HEK293 (cell line): ENCODE data around the gene MC1R.

ENCODE experiments used
- BCL6B ChIP-seq: fragments of 450-650 bp; formaldehyde crosslinking; IDR thresholded peaks from 2 replicates; pipeline ENCODE4 v1.5.1; 2017; ENCODE audit warnings: missing biosample characterization, missing genetic modification characterization
- REST ChIP-seq: fragments of 450-650 bp; formaldehyde crosslinking; IDR thresholded peaks from 2 replicates; pipeline ENCODE4 v1.5.1; 2016; ENCODE audit warnings: missing biosample characterization, missing genetic modification characterization
- SALL2 ChIP-seq: fragments of 450-650 bp; formaldehyde crosslinking; IDR thresholded peaks from 2 replicates; pipeline ENCODE4 v1.5.0; 2017; ENCODE audit warnings: missing biosample characterization, mild to moderate bottlenecking, missing genetic modification characterization, borderline replicate concordance
- WT1 ChIP-seq: fragments of 450-650 bp; formaldehyde crosslinking; IDR thresholded peaks from 2 replicates; pipeline ENCODE4 v1.5.1; 2016; ENCODE audit warnings: missing biosample characterization, missing genetic modification characterization
- ZBTB26 ChIP-seq: fragments of 450-650 bp; formaldehyde crosslinking; optimal IDR thresholded peaks from 2 replicates; pipeline ENCODE3; 2016; ENCODE audit warnings: missing biosample characterization, mild to moderate bottlenecking, missing genetic modification characterization
- ZBTB48 ChIP-seq: fragments of 450-650 bp; formaldehyde crosslinking; IDR thresholded peaks from 2 replicates; pipeline ENCODE4 v1.5.1; 2016; ENCODE audit warnings: missing biosample characterization, missing genetic modification characterization
- ZBTB8A ChIP-seq: fragments of 450-650 bp; formaldehyde crosslinking; IDR thresholded peaks from 2 replicates; pipeline ENCODE4 v1.5.1; 2016; ENCODE audit warnings: missing biosample characterization, missing genetic modification characterization
- ZFP37 ChIP-seq: fragments of 450-650 bp; formaldehyde crosslinking; IDR thresholded peaks from 2 replicates; pipeline ENCODE4 v1.5.1; 2016; ENCODE audit warnings: missing biosample characterization, missing genetic modification characterization
- ZNF302 ChIP-seq: fragments of 450-650 bp; formaldehyde crosslinking; IDR thresholded peaks from 2 replicates; pipeline ENCODE4 v1.5.1; 2016; ENCODE audit warnings: missing biosample characterization, missing genetic modification characterization, low read depth
- ZNF362 ChIP-seq: fragments of 450-650 bp; formaldehyde crosslinking; IDR thresholded peaks from 2 replicates; pipeline ENCODE4 v1.5.1; 2016; ENCODE audit warnings: missing biosample characterization, missing genetic modification characterization
- ZNF37A ChIP-seq: fragments of 450-650 bp; IDR thresholded peaks from 2 replicates; pipeline ENCODE4 v1.5.1; 2018; ENCODE audit warnings: missing biosample characterization, missing genetic modification characterization
- ZNF404 ChIP-seq: fragments of 450-650 bp; formaldehyde crosslinking; IDR thresholded peaks from 2 replicates; pipeline ENCODE4 v1.5.1; 2017; ENCODE audit warnings: missing biosample characterization, missing genetic modification characterization
- ZNF530 ChIP-seq: fragments of 450-650 bp; formaldehyde crosslinking; IDR thresholded peaks from 2 replicates; pipeline ENCODE4 v1.5.1; 2016; ENCODE audit warnings: low read depth, missing biosample characterization, missing genetic modification characterization
- ZNF596 ChIP-seq: fragments of 450-650 bp; IDR thresholded peaks from 2 replicates; pipeline ENCODE4 v1.5.0; 2018; ENCODE audit warnings: missing biosample characterization, mild to moderate bottlenecking, missing genetic modification characterization, moderate library complexity
- ZNF624 ChIP-seq: fragments of 450-650 bp; formaldehyde crosslinking; IDR thresholded peaks from 2 replicates; pipeline ENCODE4 v1.5.1; 2017; ENCODE audit warnings: missing biosample characterization, missing genetic modification characterization
- ZNF664 ChIP-seq: fragments of 450-650 bp; formaldehyde crosslinking; IDR thresholded peaks from 2 replicates; pipeline ENCODE4 v1.5.1; 2016; ENCODE audit warnings: missing biosample characterization, missing genetic modification characterization
- ZNF76 ChIP-seq: fragments of 450-650 bp; formaldehyde crosslinking; IDR thresholded peaks from 2 replicates; pipeline ENCODE4; 2016; ENCODE audit warnings: low read depth, missing biosample characterization, missing genetic modification characterization, borderline replicate concordance
- ZSCAN23 ChIP-seq: fragments of 450-650 bp; formaldehyde crosslinking; IDR thresholded peaks from 2 replicates; pipeline ENCODE4 v1.5.1; 2016; ENCODE audit warnings: missing biosample characterization, missing genetic modification characterization
- TF ChIP-seq, protein P1 (sequence below): fragments of 450-650 bp; formaldehyde crosslinking; IDR thresholded peaks from 2 replicates; pipeline ENCODE4 v1.5.0; 2017; ENCODE audit warnings: missing biosample characterization, missing genetic modification characterization, borderline replicate concordance
- TF ChIP-seq, protein P2 (sequence below): fragments of 450-650 bp; formaldehyde crosslinking; IDR thresholded peaks from 2 replicates; pipeline ENCODE4 v1.5.1; 2016; ENCODE audit warnings: missing biosample characterization, missing genetic modification characterization, borderline replicate concordance
- TF ChIP-seq, protein P3 (sequence below): fragments of 450-650 bp; formaldehyde crosslinking; IDR thresholded peaks from 2 replicates; pipeline ENCODE4 v1.5.1; 2016; ENCODE audit warnings: missing biosample characterization, missing genetic modification characterization
- TF ChIP-seq, protein P4 (sequence below): fragments of 450-650 bp; formaldehyde crosslinking; IDR thresholded peaks from 2 replicates; pipeline ENCODE4 v1.5.1; 2016; ENCODE audit warnings: missing biosample characterization, missing genetic modification characterization
- TF ChIP-seq, protein P5 (sequence below): fragments of 450-650 bp; formaldehyde crosslinking; IDR thresholded peaks from 2 replicates; pipeline ENCODE4 v1.5.1; 2016; ENCODE audit warnings: missing biosample characterization, missing genetic modification characterization

The MC1R gene

DNA sequence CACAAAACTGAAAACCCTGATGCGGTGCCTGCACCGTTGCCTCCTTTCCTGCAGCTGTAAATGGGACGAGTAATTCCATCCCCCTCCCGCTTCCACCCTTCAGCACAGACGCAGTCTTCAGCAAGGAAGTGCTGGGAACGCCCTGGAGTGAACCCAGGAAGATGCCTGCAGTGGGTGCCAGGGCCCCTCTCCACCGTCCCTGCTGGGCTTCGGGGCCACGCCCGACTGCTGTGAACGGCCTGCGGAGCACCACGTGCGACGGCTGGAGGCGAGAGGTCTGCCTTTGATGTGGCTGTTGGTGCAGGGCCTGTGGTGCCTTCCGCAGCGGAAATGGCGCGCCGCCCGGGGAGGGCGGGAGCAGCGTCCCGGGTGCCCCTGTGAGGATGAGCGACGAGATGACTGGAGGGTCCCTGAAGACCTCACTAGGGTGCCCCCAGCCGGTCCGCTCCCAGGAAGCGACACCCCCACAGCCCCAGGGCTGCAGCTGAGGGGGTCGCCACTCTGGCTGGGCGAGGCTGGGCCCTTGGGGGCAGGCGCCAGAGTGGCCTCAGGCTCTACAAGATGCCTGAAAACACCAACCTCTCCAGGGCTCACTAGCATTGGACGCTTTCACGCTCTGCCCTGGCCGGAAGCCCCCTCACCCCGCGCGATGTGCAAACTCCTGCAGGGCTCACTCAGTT lies 749 bp upstream of the MC1R start (continued):
- TF ChIP-seq, protein P1, sequence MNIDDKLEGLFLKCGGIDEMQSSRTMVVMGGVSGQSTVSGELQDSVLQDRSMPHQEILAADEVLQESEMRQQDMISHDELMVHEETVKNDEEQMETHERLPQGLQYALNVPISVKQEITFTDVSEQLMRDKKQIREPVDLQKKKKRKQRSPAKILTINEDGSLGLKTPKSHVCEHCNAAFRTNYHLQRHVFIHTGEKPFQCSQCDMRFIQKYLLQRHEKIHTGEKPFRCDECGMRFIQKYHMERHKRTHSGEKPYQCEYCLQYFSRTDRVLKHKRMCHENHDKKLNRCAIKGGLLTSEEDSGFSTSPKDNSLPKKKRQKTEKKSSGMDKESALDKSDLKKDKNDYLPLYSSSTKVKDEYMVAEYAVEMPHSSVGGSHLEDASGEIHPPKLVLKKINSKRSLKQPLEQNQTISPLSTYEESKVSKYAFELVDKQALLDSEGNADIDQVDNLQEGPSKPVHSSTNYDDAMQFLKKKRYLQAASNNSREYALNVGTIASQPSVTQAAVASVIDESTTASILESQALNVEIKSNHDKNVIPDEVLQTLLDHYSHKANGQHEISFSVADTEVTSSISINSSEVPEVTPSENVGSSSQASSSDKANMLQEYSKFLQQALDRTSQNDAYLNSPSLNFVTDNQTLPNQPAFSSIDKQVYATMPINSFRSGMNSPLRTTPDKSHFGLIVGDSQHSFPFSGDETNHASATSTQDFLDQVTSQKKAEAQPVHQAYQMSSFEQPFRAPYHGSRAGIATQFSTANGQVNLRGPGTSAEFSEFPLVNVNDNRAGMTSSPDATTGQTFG (tag by site-specific recombination) = no peak
- TF ChIP-seq ZNF76 (tag by site-specific recombination) (peak; percentile 56; the same call in 1 of the 2 replicates), SALL2 (no peak), ZBTB26 (tag by site-specific recombination) (peak; percentile 73), ZSCAN23 (tag by site-specific recombination) (no peak), WT1 (tag by site-specific recombination) (peak; percentile 57; the same call in 1 of the 2 replicates), ZNF664 (tag by site-specific recombination) (no peak), BCL6B (tag by site-specific recombination) (no peak), ZNF302 (tag by site-specific recombination) (no peak), REST (tag by site-specific recombination) (no peak), ZNF530 (tag by site-specific recombination) (no peak), ZBTB48 (tag by site-specific recombination) (peak; percentile 92), ZNF362 (tag by site-specific recombination) (no peak), ZNF624 (tag by site-specific recombination) (no peak), ZFP37 (tag by site-specific recombination) (no peak), ZBTB8A (tag by site-specific recombination) (peak; percentile 94), ZNF404 (no peak), ZNF596 (tag by site-specific recombination) (no peak), ZNF37A (tag by site-specific recombination) (no peak)
- TF ChIP-seq, protein P2, sequence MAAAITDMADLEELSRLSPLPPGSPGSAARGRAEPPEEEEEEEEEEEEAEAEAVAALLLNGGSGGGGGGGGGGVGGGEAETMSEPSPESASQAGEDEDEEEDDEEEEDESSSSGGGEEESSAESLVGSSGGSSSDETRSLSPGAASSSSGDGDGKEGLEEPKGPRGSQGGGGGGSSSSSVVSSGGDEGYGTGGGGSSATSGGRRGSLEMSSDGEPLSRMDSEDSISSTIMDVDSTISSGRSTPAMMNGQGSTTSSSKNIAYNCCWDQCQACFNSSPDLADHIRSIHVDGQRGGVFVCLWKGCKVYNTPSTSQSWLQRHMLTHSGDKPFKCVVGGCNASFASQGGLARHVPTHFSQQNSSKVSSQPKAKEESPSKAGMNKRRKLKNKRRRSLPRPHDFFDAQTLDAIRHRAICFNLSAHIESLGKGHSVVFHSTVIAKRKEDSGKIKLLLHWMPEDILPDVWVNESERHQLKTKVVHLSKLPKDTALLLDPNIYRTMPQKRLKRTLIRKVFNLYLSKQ (tag by site-specific recombination) = no peak
- TF ChIP-seq, protein P3, sequence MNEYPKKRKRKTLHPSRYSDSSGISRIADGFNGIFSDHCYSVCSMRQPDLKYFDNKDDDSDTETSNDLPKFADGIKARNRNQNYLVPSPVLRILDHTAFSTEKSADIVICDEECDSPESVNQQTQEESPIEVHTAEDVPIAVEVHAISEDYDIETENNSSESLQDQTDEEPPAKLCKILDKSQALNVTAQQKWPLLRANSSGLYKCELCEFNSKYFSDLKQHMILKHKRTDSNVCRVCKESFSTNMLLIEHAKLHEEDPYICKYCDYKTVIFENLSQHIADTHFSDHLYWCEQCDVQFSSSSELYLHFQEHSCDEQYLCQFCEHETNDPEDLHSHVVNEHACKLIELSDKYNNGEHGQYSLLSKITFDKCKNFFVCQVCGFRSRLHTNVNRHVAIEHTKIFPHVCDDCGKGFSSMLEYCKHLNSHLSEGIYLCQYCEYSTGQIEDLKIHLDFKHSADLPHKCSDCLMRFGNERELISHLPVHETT (tag by site-specific recombination) = no peak; the same call in 1 of the 2 replicates
- TF ChIP-seq, protein P4, sequence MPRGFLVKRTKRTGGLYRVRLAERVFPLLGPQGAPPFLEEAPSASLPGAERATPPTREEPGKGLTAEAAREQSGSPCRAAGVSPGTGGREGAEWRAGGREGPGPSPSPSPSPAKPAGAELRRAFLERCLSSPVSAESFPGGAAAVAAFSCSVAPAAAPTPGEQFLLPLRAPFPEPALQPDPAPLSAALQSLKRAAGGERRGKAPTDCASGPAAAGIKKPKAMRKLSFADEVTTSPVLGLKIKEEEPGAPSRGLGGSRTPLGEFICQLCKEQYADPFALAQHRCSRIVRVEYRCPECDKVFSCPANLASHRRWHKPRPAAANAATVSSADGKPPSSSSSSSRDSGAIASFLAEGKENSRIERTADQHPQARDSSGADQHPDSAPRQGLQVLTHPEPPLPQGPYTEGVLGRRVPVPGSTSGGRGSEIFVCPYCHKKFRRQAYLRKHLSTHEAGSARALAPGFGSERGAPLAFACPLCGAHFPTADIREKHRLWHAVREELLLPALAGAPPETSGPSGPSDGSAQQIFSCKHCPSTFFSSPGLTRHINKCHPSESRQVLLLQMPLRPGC (tag by site-specific recombination) = no peak
- TF ChIP-seq, protein P5, sequence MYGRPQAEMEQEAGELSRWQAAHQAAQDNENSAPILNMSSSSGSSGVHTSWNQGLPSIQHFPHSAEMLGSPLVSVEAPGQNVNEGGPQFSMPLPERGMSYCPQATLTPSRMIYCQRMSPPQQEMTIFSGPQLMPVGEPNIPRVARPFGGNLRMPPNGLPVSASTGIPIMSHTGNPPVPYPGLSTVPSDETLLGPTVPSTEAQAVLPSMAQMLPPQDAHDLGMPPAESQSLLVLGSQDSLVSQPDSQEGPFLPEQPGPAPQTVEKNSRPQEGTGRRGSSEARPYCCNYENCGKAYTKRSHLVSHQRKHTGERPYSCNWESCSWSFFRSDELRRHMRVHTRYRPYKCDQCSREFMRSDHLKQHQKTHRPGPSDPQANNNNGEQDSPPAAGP (tag by site-specific recombination) = peak; percentile 95
